Osteoblast (primary cell): ENCODE results near the gene EPHA6. TPM values are rescaled to one million over a fixed set of nuclear protein-coding genes. Genes with fewer than 3 reads are reported as not detected.

ENCODE experiments used
- DNase-seq: peaks from one replicate; pipeline ENCODE4 v3.0.0; 2011; ENCODE audit warnings: low spot score, mixed read lengths; ENCODE audit not compliant: insufficient read length; ENCODE audit errors: missing footprints
- H2AFZ ChIP-seq: 2 replicates; pipeline ENCODE4 v1.6.0; 2011; ENCODE audit warnings: mild to moderate bottlenecking, low read length
- H3K27ac ChIP-seq: 2 replicates; pipeline ENCODE4 v1.5.1; 2011; ENCODE audit warnings: mild to moderate bottlenecking, low read depth, low read length, moderate library complexity
- H3K27me3 ChIP-seq: 2 replicates; pipeline ENCODE4 v1.6.0; 2012; ENCODE audit warnings: mild to moderate bottlenecking, control low read depth, inconsistent platforms, low read length, moderate library complexity; ENCODE audit not compliant: insufficient read depth
- H3K36me3 ChIP-seq: 2 replicates; pipeline ENCODE4 v1.5.1; 2011; ENCODE audit warnings: mild to moderate bottlenecking, low read length, control low read depth, moderate library complexity; ENCODE audit not compliant: insufficient read depth
- H3K4me1 ChIP-seq: 2 replicates; pipeline ENCODE4 v1.5.1; 2011; ENCODE audit warnings: mild to moderate bottlenecking, low read length, control low read depth, moderate library complexity; ENCODE audit not compliant: insufficient read depth
- H3K4me2 ChIP-seq: 2 replicates; pipeline ENCODE4 v1.6.0; 2011; ENCODE audit warnings: mild to moderate bottlenecking, low read length; ENCODE audit not compliant: insufficient read depth
- H3K4me3 ChIP-seq: fragments of 200-600 bp; sonication (generic); 3 replicates; pipeline ENCODE4 v1.5.1; 2012; ENCODE audit warnings: mild to moderate bottlenecking, low read length, inconsistent platforms; ENCODE audit not compliant: insufficient read depth
- H3K79me2 ChIP-seq: 2 replicates; pipeline ENCODE4 v1.6.0; 2012; ENCODE audit warnings: mild to moderate bottlenecking, low read length, control low read depth, inconsistent platforms; ENCODE audit not compliant: insufficient read depth
- H3K9me3 ChIP-seq: 2 replicates; pipeline ENCODE4 v1.5.1; 2011; ENCODE audit warnings: low read depth, low read length, control low read depth
- H4K20me1 ChIP-seq: 2 replicates; pipeline ENCODE4 v1.6.0; 2012; ENCODE audit warnings: mild to moderate bottlenecking, low read length, control low read depth; ENCODE audit not compliant: insufficient read depth
- total RNA-seq: library from RNA; depleted of rRNA; stranded (reverse); fragments of >200 nt; gene quantifications from 2 replicates; pipeline ENCODE4 v1.2.3, GENCODE V29; 2012
- TF ChIP-seq, protein P1 (sequence below): IDR thresholded peaks from 2 replicates; pipeline ENCODE4 v1.5.1; 2011; ENCODE audit warnings: mild to moderate bottlenecking, low read depth, low read length, moderate library complexity; ENCODE audit errors: extremely low read depth

EPHA6 gene
- not detected in 2 replicates for total RNA-seq

DNA sequence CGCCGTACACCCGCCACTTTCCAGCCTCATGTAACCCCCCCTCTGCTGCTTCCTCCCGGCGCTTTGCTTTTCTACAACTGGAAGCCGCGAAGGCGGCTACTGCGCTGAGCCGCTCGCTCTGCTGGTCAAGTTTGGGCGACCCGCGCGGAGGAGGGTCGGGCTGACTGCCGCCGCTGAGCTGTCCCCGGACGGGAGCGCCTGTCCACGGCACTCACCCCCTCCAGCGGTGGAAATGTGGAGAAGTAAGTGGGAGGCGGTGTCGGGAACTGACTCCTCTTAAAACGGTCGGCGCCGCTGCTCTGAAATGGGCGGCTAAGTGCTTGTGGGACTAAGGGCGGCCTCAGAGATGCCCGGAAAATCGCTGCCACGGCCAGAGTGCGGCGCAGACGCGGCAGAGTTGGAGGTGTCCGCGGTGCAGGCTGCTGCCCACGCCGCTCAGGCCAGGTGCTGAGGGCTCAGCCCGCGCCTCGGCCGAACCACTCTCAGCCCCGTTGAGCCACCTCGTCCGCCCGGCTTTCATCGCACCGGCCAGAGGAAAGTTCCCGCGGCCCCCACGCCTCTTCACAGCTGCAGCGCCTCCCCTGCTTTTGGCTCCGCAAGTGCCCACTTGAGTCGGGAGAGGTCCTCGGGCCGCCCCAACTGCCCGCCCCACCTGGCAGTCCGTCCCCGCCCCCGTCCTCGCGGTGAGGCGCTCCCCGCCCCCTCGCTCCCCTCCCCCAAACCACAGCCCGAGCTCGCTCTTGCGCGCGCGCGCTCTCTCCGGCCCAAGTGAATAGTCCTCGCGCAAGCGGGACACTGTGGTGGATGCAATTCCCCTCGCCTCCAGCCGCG lies at the start of gene EPHA6:
Gene EPHA6, plus strand, starts transcription at position 775 of the 831 bp plus-strand sequence.
- peak within 1 kb of the TSS; percentile 71 for H3K4me2 ChIP-seq
- peak; percentile 92 for DNase-seq
- no peaks in the 10 kb centered on the region for H3K4me1 ChIP-seq
- peak within 1 kb of the TSS; percentile 64 for H3K4me3 ChIP-seq
- H3K27ac ChIP-seq, result no peak within 1 kb of the TSS
- no peaks in the 10 kb centered on the region for H3K79me2 ChIP-seq
- no peaks in the 10 kb centered on the region for H3K9me3 ChIP-seq
- peak within 1 kb of the TSS; percentile 76 for H2AFZ ChIP-seq
- no peaks in the 10 kb centered on the region for H3K36me3 ChIP-seq
- TF ChIP-seq, protein P1, sequence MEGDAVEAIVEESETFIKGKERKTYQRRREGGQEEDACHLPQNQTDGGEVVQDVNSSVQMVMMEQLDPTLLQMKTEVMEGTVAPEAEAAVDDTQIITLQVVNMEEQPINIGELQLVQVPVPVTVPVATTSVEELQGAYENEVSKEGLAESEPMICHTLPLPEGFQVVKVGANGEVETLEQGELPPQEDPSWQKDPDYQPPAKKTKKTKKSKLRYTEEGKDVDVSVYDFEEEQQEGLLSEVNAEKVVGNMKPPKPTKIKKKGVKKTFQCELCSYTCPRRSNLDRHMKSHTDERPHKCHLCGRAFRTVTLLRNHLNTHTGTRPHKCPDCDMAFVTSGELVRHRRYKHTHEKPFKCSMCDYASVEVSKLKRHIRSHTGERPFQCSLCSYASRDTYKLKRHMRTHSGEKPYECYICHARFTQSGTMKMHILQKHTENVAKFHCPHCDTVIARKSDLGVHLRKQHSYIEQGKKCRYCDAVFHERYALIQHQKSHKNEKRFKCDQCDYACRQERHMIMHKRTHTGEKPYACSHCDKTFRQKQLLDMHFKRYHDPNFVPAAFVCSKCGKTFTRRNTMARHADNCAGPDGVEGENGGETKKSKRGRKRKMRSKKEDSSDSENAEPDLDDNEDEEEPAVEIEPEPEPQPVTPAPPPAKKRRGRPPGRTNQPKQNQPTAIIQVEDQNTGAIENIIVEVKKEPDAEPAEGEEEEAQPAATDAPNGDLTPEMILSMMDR, result no peak
- peaks cover 14% of the 10 kb centered on the region for H3K27me3 ChIP-seq
- H4K20me1 ChIP-seq, result no peaks in the 10 kb centered on the region

DNA sequence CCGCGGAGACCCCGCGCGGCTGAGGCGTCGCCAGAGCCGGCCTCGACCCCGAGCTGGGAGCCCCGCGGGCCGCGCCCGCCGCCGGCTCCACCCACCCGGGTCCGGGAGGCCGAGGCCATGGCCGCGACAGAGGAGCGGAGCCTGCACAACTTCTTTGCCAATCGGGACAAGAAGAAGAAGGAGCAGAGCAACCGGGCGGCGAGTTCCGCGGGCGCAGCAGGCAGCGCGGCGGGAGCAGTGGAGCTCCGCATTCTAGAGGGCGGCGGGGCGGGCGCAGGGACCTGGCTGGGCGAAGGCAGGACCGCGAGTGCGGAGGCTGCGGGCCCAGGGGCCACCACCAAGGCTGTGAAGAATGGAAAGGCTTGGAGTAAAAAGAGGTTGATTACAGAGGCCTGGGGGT lies 37.6 kb upstream of the EPHA6 start:
- TF ChIP-seq, protein P1, result no peak
- Histone ChIP-seq H3K27ac (no peak overlapping the region), H3K27me3 (no peaks in the 10 kb centered on the region), H3K36me3 (no peaks in the 10 kb centered on the region), H2AFZ (no peak overlapping the region), H3K4me2 (no peak overlapping the region), H3K4me1 (no peaks in the 10 kb centered on the region), H4K20me1 (no peaks in the 10 kb centered on the region), H3K79me2 (no peaks in the 10 kb centered on the region), H3K9me3 (no peaks in the 10 kb centered on the region), H3K4me3 (no peak overlapping the region)
- DNase-seq, result no peak

DNA sequence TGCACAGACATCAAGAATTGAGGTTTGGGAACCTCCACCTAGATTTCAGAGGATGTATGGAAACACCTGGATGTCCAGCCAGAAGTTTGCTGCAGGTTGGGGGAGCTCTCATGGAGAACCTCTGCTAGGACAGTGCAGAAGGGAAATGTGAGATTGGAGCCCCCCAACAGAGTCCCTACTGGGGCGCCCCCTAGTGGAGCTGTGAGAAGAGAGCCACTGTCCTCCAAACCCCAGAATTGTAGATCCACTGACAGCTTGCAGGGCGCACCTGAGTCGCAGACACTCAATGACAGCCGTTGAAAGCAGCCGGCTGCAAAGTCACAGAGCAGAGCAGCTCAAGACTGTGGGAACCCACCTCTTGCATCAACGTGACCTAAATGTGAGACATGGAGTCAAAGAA lies 34.6 kb upstream of the EPHA6 start:
- no peak overlapping the region for H3K4me2 ChIP-seq
- no peak overlapping the region for H3K4me3 ChIP-seq
- TF ChIP-seq, protein P1, result no peak
- no peaks in the 10 kb centered on the region for H3K27me3 ChIP-seq
- H3K27ac ChIP-seq, result no peak overlapping the region
- H3K4me1 ChIP-seq, result no peaks in the 10 kb centered on the region
- no peak for DNase-seq
- H3K9me3 ChIP-seq, result no peaks in the 10 kb centered on the region
- no peaks in the 10 kb centered on the region for H4K20me1 ChIP-seq
- no peak overlapping the region for H2AFZ ChIP-seq
- H3K79me2 ChIP-seq, result no peaks in the 10 kb centered on the region
- no peaks in the 10 kb centered on the region for H3K36me3 ChIP-seq

DNA sequence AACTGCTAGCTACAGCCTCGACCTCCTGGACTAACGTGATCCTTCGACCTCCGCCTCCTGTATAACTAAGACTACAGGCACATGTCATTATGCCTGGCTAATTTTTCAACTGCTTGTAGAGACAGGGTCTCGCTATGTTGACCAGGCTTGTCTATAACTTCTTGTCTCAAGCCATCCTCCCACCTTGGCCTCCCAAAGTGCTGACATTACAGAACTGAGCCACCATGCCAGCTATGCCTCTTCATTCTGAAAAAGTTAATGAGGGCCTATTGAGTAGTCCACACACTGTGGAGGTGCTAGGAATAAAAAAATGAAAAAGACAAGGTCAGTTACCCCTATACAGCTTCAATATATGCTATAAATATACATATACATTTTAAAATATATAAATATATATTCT lies 18.3 kb upstream of the EPHA6 start:
- H4K20me1 ChIP-seq, result no peaks in the 10 kb centered on the region
- TF ChIP-seq, protein P1, result no peak
- DNase-seq, result no peak
- H3K4me3 ChIP-seq, result no peak overlapping the region
- no peaks in the 10 kb centered on the region for H3K79me2 ChIP-seq
- no peak overlapping the region for H3K27ac ChIP-seq
- no peaks in the 10 kb centered on the region for H3K4me1 ChIP-seq
- H3K36me3 ChIP-seq, result no peaks in the 10 kb centered on the region
- no peaks in the 10 kb centered on the region for H3K27me3 ChIP-seq
- H3K4me2 ChIP-seq, result no peak overlapping the region
- H3K9me3 ChIP-seq, result no peaks in the 10 kb centered on the region
- no peak overlapping the region for H2AFZ ChIP-seq
